ENCODE data around the gene TTC3.
"Not testable (repeated sequence)": the region's sequence is repeated elsewhere in the genome, so short reads cannot be mapped to it uniquely, and the experiment has no call there.

Gene TTC3

GRCh38 chr21:37143392-37143791, 70.3 kb downstream of the TTC3 start:
- not testable (repeated sequence) for DNase-seq (ENCODE audit: low read depth); H3K4me3 ChIP-seq (ENCODE audit: low read depth, low read length)

GRCh38 chr21:37145635-37146111, 72.6 kb downstream of the TTC3 start:
- no peak for DNase-seq (ENCODE audit: low read depth)
- no peak overlapping the region for H3K4me3 ChIP-seq (ENCODE audit: low read depth, low read length)

- no peak for DNase-seq (ENCODE audit: low read depth)
- H3K4me3 ChIP-seq (ENCODE audit: low read depth, low read length): no peak overlapping the region
These were observed 73.5 kb downstream of the TTC3 start for GRCh38 chr21:37146320-37147235.

GRCh38 chr21:37149411-37149810, 76.4 kb downstream of the TTC3 start:
- no peak overlapping the region for H3K4me3 ChIP-seq (ENCODE audit: low read depth, low read length)

GRCh38 chr21:37153196-37153934, 80.3 kb downstream of the TTC3 start:
- H3K4me3 ChIP-seq (ENCODE audit: low read depth, low read length): no peak overlapping the region
- DNase-seq (ENCODE audit: low read depth): peak; percentile 76

More at GRCh38 chr21:37149411-37149810, 76.4 kb downstream of the TTC3 start:
- DNase-seq (ENCODE audit: low read depth): peak; percentile 73

GRCh38 chr21:37153935-37154350, 80.9 kb downstream of the TTC3 start:
- H3K4me3 ChIP-seq (ENCODE audit: low read depth, low read length): no peak overlapping the region
- peak; percentile 65 for DNase-seq (ENCODE audit: low read depth)

GRCh38 chr21:37155186-37155585, 82.1 kb downstream of the TTC3 start:
- H3K4me3 ChIP-seq (ENCODE audit: low read depth, low read length): no peak overlapping the region
- no peak for DNase-seq (ENCODE audit: low read depth)

- no peak for DNase-seq (ENCODE audit: low read depth)
- no peak overlapping the region for H3K4me3 ChIP-seq (ENCODE audit: low read depth, low read length)
These were observed 84.9 kb downstream of the TTC3 start for GRCh38 chr21:37157938-37158337.

- DNase-seq (ENCODE audit: low read depth): no peak
- H3K4me3 ChIP-seq (ENCODE audit: low read depth, low read length): no peak overlapping the region
These were observed 86.2 kb downstream of the TTC3 start for GRCh38 chr21:37159053-37159776.

GRCh38 chr21:37159949-37160348, 86.9 kb downstream of the TTC3 start:
- no peak overlapping the region for H3K4me3 ChIP-seq (ENCODE audit: low read depth, low read length)
- DNase-seq (ENCODE audit: low read depth): no peak

- no peak overlapping the region for H3K4me3 ChIP-seq (ENCODE audit: low read depth, low read length)
- no peak for DNase-seq (ENCODE audit: low read depth)
These were observed 91.7 kb downstream of the TTC3 start for GRCh38 chr21:37164742-37165141.

- DNase-seq (ENCODE audit: low read depth): no peak
- no peak overlapping the region for H3K4me3 ChIP-seq (ENCODE audit: low read depth, low read length)
These were observed 92.5 kb downstream of the TTC3 start for GRCh38 chr21:37165586-37165985.

- H3K4me3 ChIP-seq (ENCODE audit: low read depth, low read length): no peak overlapping the region
- no peak for DNase-seq (ENCODE audit: low read depth)
These were observed 93.7 kb downstream of the TTC3 start for GRCh38 chr21:37166733-37167132.

- no peak overlapping the region for H3K4me3 ChIP-seq (ENCODE audit: low read depth, low read length)
- no peak for DNase-seq (ENCODE audit: low read depth)
These were observed 95.6 kb downstream of the TTC3 start for GRCh38 chr21:37168666-37169065.

GRCh38 chr21:37172646-37173045, 99.6 kb downstream of the TTC3 start:
- DNase-seq (ENCODE audit: low read depth): no peak
- H3K4me3 ChIP-seq (ENCODE audit: low read depth, low read length): no peak overlapping the region

- no peak for DNase-seq (ENCODE audit: low read depth)
- H3K4me3 ChIP-seq (ENCODE audit: low read depth, low read length): no peak overlapping the region
These were observed 103.7 kb downstream of the TTC3 start for GRCh38 chr21:37176716-37177115.

GRCh38 chr21:37181059-37181458, 108.0 kb downstream of the TTC3 start:
- DNase-seq (ENCODE audit: low read depth): no peak

GRCh38 chr21:37182222-37182621, 109.2 kb downstream of the TTC3 start:
- no peak overlapping the region for H3K4me3 ChIP-seq (ENCODE audit: low read depth, low read length)
- no peak for DNase-seq (ENCODE audit: low read depth)

More at GRCh38 chr21:37181059-37181458, 108.0 kb downstream of the TTC3 start:
- no peak overlapping the region for H3K4me3 ChIP-seq (ENCODE audit: low read depth, low read length)

- no peak for DNase-seq (ENCODE audit: low read depth)
- no peak overlapping the region for H3K4me3 ChIP-seq (ENCODE audit: low read depth, low read length)
These were observed 110.7 kb downstream of the TTC3 start for GRCh38 chr21:37183749-37184148.
